ENCODE data around the gene CSF1. TPM values are rescaled to one million over a fixed set of nuclear protein-coding genes. Genes with fewer than 3 reads are reported as not detected.

The CSF1 gene
- total RNA-seq, 1 donor from 2014 or later, result 53.4 TPM

GRCh38 chr1:109903376-109903930 is 7.2 kb upstream of the CSF1 start:
- no peaks in the 10 kb centered on the region for H3K36me3 ChIP-seq (ENCODE audit: control insufficient read depth, insufficient read depth, low read length)
- TF ChIP-seq CTCF (IDR thresholded peaks at IDR 0.05; ENCODE audit: insufficient read depth, low read length, poor library complexity, severe bottlenecking), result no peak
- no peaks in the 10 kb centered on the region for H3K27me3 ChIP-seq (ENCODE audit: control insufficient read depth, insufficient read depth, low read length)
- DNase-seq (ENCODE audit: low read depth), result no peak
- H3K4me3 ChIP-seq (ENCODE audit: low read depth, low read length), result no peak overlapping the region

- DNase-seq (ENCODE audit: low read depth), result no peak
- H3K36me3 ChIP-seq (ENCODE audit: control insufficient read depth, insufficient read depth, low read length), result no peaks in the 10 kb centered on the region
- TF ChIP-seq CTCF (IDR thresholded peaks at IDR 0.05; ENCODE audit: insufficient read depth, low read length, poor library complexity, severe bottlenecking), result no peak
- H3K27me3 ChIP-seq (ENCODE audit: control insufficient read depth, insufficient read depth, low read length), result no peaks in the 10 kb centered on the region
- no peak overlapping the region for H3K4me3 ChIP-seq (ENCODE audit: low read depth, low read length)
Observed at GRCh38 chr1:109904105-109904817, 6.4 kb upstream of the CSF1 start.

- Histone ChIP-seq H3K4me3 (ENCODE audit: low read depth, low read length) (no peak overlapping the region), H3K27me3 (ENCODE audit: control insufficient read depth, insufficient read depth, low read length) (no peaks in the 10 kb centered on the region), H3K36me3 (ENCODE audit: control insufficient read depth, insufficient read depth, low read length) (no peaks in the 10 kb centered on the region)
- no peak for TF ChIP-seq CTCF (IDR thresholded peaks at IDR 0.05; ENCODE audit: insufficient read depth, low read length, poor library complexity, severe bottlenecking)
- no peak for DNase-seq (ENCODE audit: low read depth)
Observed at GRCh38 chr1:109905491-109905890, 5.2 kb upstream of the CSF1 start.

- DNase-seq (ENCODE audit: low read depth), result no peak
- H3K27me3 ChIP-seq (ENCODE audit: control insufficient read depth, insufficient read depth, low read length), result no peaks in the 10 kb centered on the region
- no peak overlapping the region for H3K4me3 ChIP-seq (ENCODE audit: low read depth, low read length)
- no peak for TF ChIP-seq CTCF (IDR thresholded peaks at IDR 0.05; ENCODE audit: insufficient read depth, low read length, poor library complexity, severe bottlenecking)
- no peaks in the 10 kb centered on the region for H3K36me3 ChIP-seq (ENCODE audit: control insufficient read depth, insufficient read depth, low read length)
Observed at GRCh38 chr1:109906160-109906838, 4.3 kb upstream of the CSF1 start.

GRCh38 chr1:109906839-109907180 is 3.8 kb upstream of the CSF1 start:
- TF ChIP-seq CTCF (IDR thresholded peaks at IDR 0.05; ENCODE audit: insufficient read depth, low read length, poor library complexity, severe bottlenecking), result no peak
- Histone ChIP-seq H3K4me3 (ENCODE audit: low read depth, low read length) (no peak overlapping the region), H3K36me3 (ENCODE audit: control insufficient read depth, insufficient read depth, low read length) (no peaks in the 10 kb centered on the region), H3K27me3 (ENCODE audit: control insufficient read depth, insufficient read depth, low read length) (no peaks in the 10 kb centered on the region)
- no peak for DNase-seq (ENCODE audit: low read depth)

All from kidney epithelial cell (primary cell).